HUES64 (cell line): ENCODE data around the gene ZNF407. TPM values are rescaled to one million over a fixed set of nuclear protein-coding genes. Genes with fewer than 3 reads are reported as not detected.

Experiments
- H3K27ac ChIP-seq: 2 replicates; pipeline ENCODE4 v1.7.0; 2013; ENCODE audit warnings: low read depth, low read length, inconsistent platforms
- H3K27me3 ChIP-seq: 2 replicates; pipeline ENCODE4 v1.6.1; 2013; ENCODE audit warnings: mild to moderate bottlenecking, low read length; ENCODE audit not compliant: insufficient read depth
- H3K36me3 ChIP-seq: 2 replicates; pipeline ENCODE4 v1.6.1; 2013; ENCODE audit warnings: mild to moderate bottlenecking, low read length; ENCODE audit not compliant: insufficient read depth
- H3K4me1 ChIP-seq: 2 replicates; pipeline ENCODE4 v1.6.1; 2013; ENCODE audit warnings: mild to moderate bottlenecking, low read length, moderate library complexity; ENCODE audit not compliant: insufficient read depth
- H3K4me3 ChIP-seq: 2 replicates; pipeline ENCODE4 v1.5.1; 2013; ENCODE audit warnings: mild to moderate bottlenecking, low read length, moderate library complexity
- H3K9ac ChIP-seq: 2 replicates; pipeline ENCODE4 v1.6.1; 2013; ENCODE audit warnings: mild to moderate bottlenecking, low read depth, low read length
- H3K9me3 ChIP-seq: 2 replicates; pipeline ENCODE4 v1.6.1; 2013; ENCODE audit warnings: low read depth, low read length; ENCODE audit not compliant: insufficient read depth
- WGBS: fragments of 150-250, 120-280 bp; methylation state at CpG from one replicate; pipeline ENCODE4 v1.1.7; 2013; ENCODE audit warnings: missing lambda C conversion rate; 5-methylcytosine and 5-hydroxymethylcytosine counted together
- polyA plus RNA-seq, 2 experiments: library from polyadenylated mRNA; stranded (reverse); fragments of 50-300 nt; gene quantifications; one replicate each; pipeline ENCODE4 v1.2.3, GENCODE V29; 2013

Gene ZNF407, protein sequence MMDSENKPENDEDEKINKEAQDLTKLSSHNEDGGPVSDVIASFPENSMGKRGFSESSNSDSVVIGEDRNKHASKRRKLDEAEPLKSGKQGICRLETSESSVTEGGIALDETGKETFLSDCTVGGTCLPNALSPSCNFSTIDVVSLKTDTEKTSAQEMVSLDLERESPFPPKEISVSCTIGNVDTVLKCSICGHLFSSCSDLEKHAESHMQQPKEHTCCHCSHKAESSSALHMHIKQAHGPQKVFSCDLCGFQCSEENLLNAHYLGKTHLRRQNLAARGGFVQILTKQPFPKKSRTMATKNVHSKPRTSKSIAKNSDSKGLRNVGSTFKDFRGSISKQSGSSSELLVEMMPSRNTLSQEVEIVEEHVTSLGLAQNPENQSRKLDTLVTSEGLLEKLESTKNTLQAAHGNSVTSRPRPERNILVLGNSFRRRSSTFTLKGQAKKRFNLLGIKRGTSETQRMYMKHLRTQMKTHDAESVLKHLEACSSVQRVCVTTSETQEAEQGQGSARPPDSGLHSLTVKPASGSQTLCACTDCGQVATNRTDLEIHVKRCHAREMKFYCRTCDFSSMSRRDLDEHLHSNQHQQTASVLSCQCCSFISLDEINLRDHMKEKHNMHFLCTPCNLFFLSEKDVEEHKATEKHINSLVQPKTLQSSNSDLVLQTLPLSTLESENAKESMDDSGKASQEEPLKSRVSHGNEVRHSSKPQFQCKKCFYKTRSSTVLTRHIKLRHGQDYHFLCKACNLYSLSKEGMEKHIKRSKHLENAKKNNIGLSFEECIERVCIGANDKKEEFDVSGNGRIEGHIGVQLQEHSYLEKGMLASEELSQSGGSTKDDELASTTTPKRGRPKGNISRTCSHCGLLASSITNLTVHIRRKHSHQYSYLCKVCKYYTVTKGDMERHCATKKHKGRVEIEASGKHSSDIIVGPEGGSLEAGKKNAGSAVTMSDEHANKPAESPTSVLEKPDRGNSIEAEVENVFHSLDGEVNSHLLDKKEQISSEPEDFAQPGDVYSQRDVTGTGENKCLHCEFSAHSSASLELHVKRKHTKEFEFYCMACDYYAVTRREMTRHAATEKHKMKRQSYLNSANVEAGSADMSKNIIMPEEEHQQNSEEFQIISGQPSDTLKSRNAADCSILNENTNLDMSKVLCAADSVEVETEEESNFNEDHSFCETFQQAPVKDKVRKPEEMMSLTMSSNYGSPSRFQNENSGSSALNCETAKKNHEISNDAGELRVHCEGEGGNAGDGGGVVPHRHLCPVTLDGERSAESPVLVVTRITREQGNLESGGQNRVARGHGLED (N-terminal part only)
- polyA plus RNA-seq (2013, experiment 1 of 2) = 4.1 TPM
- 3.0 TPM for polyA plus RNA-seq (2013, experiment 2 of 2)

GRCh38 chr18:74597662-74598349, at the start of gene ZNF407:
Gene ZNF407, plus strand, starts transcription at chr18:74597870. Its CDS starts 33,150 bp downstream, at chr18:74631020.
- Histone ChIP-seq H3K4me3 (peak within 1 kb of the TSS; percentile 94), H3K9ac (peak within 1 kb of the TSS; percentile 88), H3K4me1 (peaks cover 14% of the 10 kb centered on the region; the same call in 1 of the 2 replicates), H3K27ac (peak within 1 kb of the TSS; percentile 86), H3K27me3 (peaks cover 13% of the 10 kb centered on the region; the same call in 1 of the 2 replicates), H3K36me3 (peaks cover 16% of the 10 kb centered on the region), H3K9me3 (0 out of 2 replicates have a peak, but pooled peaks cover 3% of the 10 kb centered on the region)
- under 1% methylated on average over 63 of the region's 64 CpGs for WGBS

GRCh38 chr18:74549591-74550104, 48.0 kb upstream of the ZNF407 start:
- 100% methylated on average over 1 of the region's 1 CpG for WGBS
- peaks cover 16% of the 10 kb centered on the region for H3K9me3 ChIP-seq
- no peak overlapping the region for H3K9ac ChIP-seq
- no peaks in the 10 kb centered on the region for H3K36me3 ChIP-seq
- 0 out of 2 replicates have a peak, but pooled peaks cover 2% of the 10 kb centered on the region for H3K27me3 ChIP-seq
- no peaks in the 10 kb centered on the region for H3K4me1 ChIP-seq
- no peak overlapping the region for H3K27ac ChIP-seq
- H3K4me3 ChIP-seq = no peak overlapping the region

DNA sequence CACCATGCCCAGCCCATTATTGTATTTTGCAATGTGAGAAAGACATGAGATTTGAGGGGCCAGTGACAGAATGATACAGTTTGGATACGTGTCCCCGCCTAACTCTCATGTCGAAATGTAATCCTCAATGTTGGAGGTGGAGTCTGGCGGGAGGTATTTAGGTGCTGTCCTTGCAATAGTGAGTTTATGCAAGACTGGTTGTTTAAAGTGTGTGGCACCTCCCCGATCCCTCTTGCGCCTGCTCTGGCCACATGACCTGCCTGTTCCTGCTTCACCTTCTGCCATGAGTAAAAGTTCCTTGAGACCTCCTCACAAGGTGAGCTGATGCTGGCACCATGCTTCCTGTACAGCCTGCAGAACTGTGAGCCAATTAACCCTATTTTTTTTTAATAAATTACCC, 46.8 kb upstream of the ZNF407 start:
- H3K4me1 ChIP-seq = no peaks in the 10 kb centered on the region
- WGBS = 96% methylated on average over 6 of the region's 6 CpGs
- peaks cover 16% of the 10 kb centered on the region for H3K9me3 ChIP-seq
- H3K9ac ChIP-seq = no peak overlapping the region
- H3K27ac ChIP-seq = no peak overlapping the region
- H3K27me3 ChIP-seq = 0 out of 2 replicates have a peak, but pooled peaks cover 2% of the 10 kb centered on the region
- no peaks in the 10 kb centered on the region for H3K36me3 ChIP-seq
- no peak overlapping the region for H3K4me3 ChIP-seq

- Histone ChIP-seq H3K9me3 (peaks cover 16% of the 10 kb centered on the region), H3K36me3 (no peaks in the 10 kb centered on the region), H3K4me1 (no peaks in the 10 kb centered on the region), H3K9ac (no peak overlapping the region), H3K4me3 (no peak overlapping the region), H3K27ac (no peak overlapping the region), H3K27me3 (0 out of 2 replicates have a peak, but pooled peaks cover 2% of the 10 kb centered on the region)
- WGBS = 37% methylated on average over 3 of the region's 3 CpGs
Measured at GRCh38 chr18:74551452-74551851, 46.2 kb upstream of the ZNF407 start.

- Histone ChIP-seq H3K4me3 (no peak overlapping the region), H3K4me1 (no peaks in the 10 kb centered on the region), H3K9ac (no peak overlapping the region), H3K27me3 (0 out of 2 replicates have a peak, but pooled peaks cover 2% of the 10 kb centered on the region), H3K36me3 (no peaks in the 10 kb centered on the region), H3K27ac (no peak overlapping the region), H3K9me3 (peaks cover 16% of the 10 kb centered on the region)
- WGBS = 45% methylated on average over 5 of the region's 5 CpGs
Measured at GRCh38 chr18:74551936-74552555, 45.6 kb upstream of the ZNF407 start.

GRCh38 chr18:74556126-74556525, 41.5 kb upstream of the ZNF407 start:
- 0 out of 2 replicates have a peak, but pooled peaks cover 2% of the 10 kb centered on the region for H3K27me3 ChIP-seq
- 94% methylated on average over 11 of the region's 11 CpGs for WGBS

GRCh38 chr18:74558096-74558495, 39.6 kb upstream of the ZNF407 start:
- no peak overlapping the region for H3K4me3 ChIP-seq
- H3K9me3 ChIP-seq = no peaks in the 10 kb centered on the region
- no peaks in the 10 kb centered on the region for H3K4me1 ChIP-seq
- no peak overlapping the region for H3K9ac ChIP-seq
- no peak overlapping the region for H3K27ac ChIP-seq
- 0 out of 2 replicates have a peak, but pooled peaks cover 2% of the 10 kb centered on the region for H3K27me3 ChIP-seq
- H3K36me3 ChIP-seq = no peaks in the 10 kb centered on the region
- WGBS = 92% methylated on average over 4 of the region's 4 CpGs

More at GRCh38 chr18:74556126-74556525, 41.5 kb upstream of the ZNF407 start:
- Histone ChIP-seq H3K9ac (no peak overlapping the region), H3K4me3 (no peak overlapping the region), H3K4me1 (no peaks in the 10 kb centered on the region), H3K27ac (no peak overlapping the region), H3K9me3 (no peaks in the 10 kb centered on the region), H3K36me3 (no peaks in the 10 kb centered on the region)

DNA sequence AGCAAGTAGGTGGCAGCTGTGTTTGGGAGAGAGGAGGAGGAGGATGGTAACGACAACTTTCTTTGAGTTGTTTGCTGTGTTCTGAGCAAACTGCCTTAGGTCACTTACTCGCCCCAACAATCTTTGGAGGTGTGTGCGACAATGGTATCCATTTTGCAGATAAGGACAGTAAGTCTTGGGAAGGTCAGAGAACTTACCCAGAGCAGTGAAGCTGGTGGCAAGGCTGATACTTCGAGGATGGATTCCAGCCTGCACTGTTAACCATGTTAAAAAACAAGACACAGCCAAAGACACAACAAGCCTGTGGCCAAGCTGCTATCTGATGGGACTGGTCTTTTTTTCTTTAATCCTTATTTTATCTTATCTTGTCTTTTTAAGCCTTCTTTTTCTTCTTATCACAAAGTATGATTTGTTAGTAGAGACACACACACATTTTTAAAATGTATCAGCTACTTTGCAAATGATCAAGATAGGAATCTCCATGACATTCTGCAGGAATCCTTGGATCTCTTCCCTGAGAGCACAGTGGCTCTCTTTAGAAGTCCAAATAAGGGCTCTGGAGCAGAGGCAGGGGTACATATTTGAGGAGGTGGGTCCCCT, 35.4 kb upstream of the ZNF407 start:
- WGBS = 91% methylated on average over 4 of the region's 4 CpGs
- H3K36me3 ChIP-seq = no peaks in the 10 kb centered on the region
- H3K4me3 ChIP-seq = no peak overlapping the region
- H3K27ac ChIP-seq = no peak overlapping the region
- no peak overlapping the region for H3K9ac ChIP-seq
- H3K4me1 ChIP-seq = no peaks in the 10 kb centered on the region
- 0 out of 2 replicates have a peak, but pooled peaks cover 6% of the 10 kb centered on the region for H3K9me3 ChIP-seq
- H3K27me3 ChIP-seq = no peaks in the 10 kb centered on the region

DNA sequence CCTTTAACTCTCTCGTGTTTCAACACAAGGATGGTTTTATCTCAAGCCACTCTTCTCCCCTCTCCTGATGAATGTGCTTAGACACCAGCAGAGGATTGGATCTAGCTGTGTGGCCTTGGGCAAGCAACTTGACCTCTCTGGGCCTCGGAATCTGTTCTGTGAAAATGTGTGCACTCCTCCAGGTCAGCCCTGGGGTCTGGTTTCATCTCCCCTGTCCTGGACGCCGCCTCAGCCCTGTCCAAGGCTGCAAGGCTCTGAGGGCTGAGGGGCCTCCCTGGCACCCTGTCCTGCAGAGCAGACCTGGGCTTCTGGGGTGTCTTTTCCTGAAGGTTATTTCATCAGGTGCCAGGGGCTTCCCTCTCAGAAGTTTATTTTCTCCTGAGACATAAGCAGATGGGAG, 34.9 kb upstream of the ZNF407 start:
- WGBS = 88% methylated on average over 4 of the region's 4 CpGs
- Histone ChIP-seq H3K27ac (no peak overlapping the region), H3K4me1 (no peaks in the 10 kb centered on the region)

More for the DNA sequence above, 34.9 kb upstream of the ZNF407 start:
- H3K36me3 ChIP-seq = no peaks in the 10 kb centered on the region
- 0 out of 2 replicates have a peak, but pooled peaks cover 6% of the 10 kb centered on the region for H3K9me3 ChIP-seq
- H3K4me3 ChIP-seq = no peak overlapping the region
- H3K9ac ChIP-seq = no peak overlapping the region
- H3K27me3 ChIP-seq = no peaks in the 10 kb centered on the region
